Gastrocnemius medialis (tissue), 4 donors: ENCODE data around the gene ZNF672. TPM values are rescaled to one million over a fixed set of nuclear protein-coding genes. Genes with fewer than 3 reads are reported as not detected.

Experiments used
- ATAC-seq, 2 donors: fragments of 150-250 bp; one replicate each; pipeline ENCODE4 v1.9.1; 2016
- DNase-seq, 2 donors: peaks; one replicate each; pipeline ENCODE4 v3.0.0-alpha.2; 2019
- H3K27ac ChIP-seq, 4 donors: fragments of 200-600 bp; sonication (generic); 1 replicate in 1 of 4; 2 replicates in 3 of 4; pipeline ENCODE4 v1.5.1; 2016 to 2018; ENCODE audit warnings: mild to moderate bottlenecking in 2 of 4, moderate library complexity in 1 of 4
- H3K27me3 ChIP-seq, 3 donors: fragments of 200-600 bp; sonication (generic) in 2 of 3; 1 replicate in 1 of 3; 2 replicates in 2 of 3; pipeline versions ENCODE4 v1.5.1 to v1.6.0; 2016 to 2019; ENCODE audit warnings: mild to moderate bottlenecking in 1 of 3, moderate library complexity in 1 of 3
- H3K36me3 ChIP-seq, 2 donors: fragments of 200-600 bp; sonication (generic) in 1 of 2; one replicate each; pipeline ENCODE4 v1.5.1; 2017 to 2018
- H3K4me1 ChIP-seq, 2 donors: fragments of 200-600 bp; sonication (generic) in 1 of 2; one replicate each; pipeline ENCODE4 v1.5.1; 2016 to 2017; ENCODE audit warnings: mild to moderate bottlenecking in 2 of 2
- H3K4me3 ChIP-seq, 4 donors: fragments of 200-600 bp; sonication (generic) in 3 of 4; 1 replicate in 1 of 4; 2 replicates in 3 of 4; pipeline ENCODE4 v1.5.1; 2016 to 2019; ENCODE audit warnings: mild to moderate bottlenecking in 2 of 4
- H3K9me3 ChIP-seq, 3 donors: fragments of 200-600 bp; sonication (generic) in 2 of 3; 1 replicate in 1 of 3; 2 replicates in 2 of 3; pipeline ENCODE4 v1.5.1; 2016 to 2019
- CTCF ChIP-seq, 5 experiments: fragments of 450-650 bp in 3 of 5; fragments of 200-600 bp in 2 of 5; sonication (generic) in 2 of 5; IDR thresholded peaks in 4 of 5; conservative IDR thresholded peaks in 1 of 5; 1 replicate in 4 of 5; 2 replicates in 1 of 5; pipeline ENCODE4 v1.5.1; 2016 to 2019; ENCODE audit warnings: antibody characterized with exemption in 5 of 5, mild to moderate bottlenecking in 3 of 5, moderate library complexity in 3 of 5
- POLR2A ChIP-seq, 2 donors: fragments of 450-650 bp; IDR thresholded peaks; one replicate each; pipeline ENCODE4 v1.6.1; 2017; ENCODE audit warnings: antibody characterized with exemption in 2 of 2, mild to moderate bottlenecking in 2 of 2, moderate library complexity in 2 of 2
- in situ Hi-C, 4 donors: fragments of 200-750 bp; cut with MboI; loops; one replicate each; pipeline versions ENCODE4 v1.15.0 to v1.8.0; 2017; ENCODE audit warnings: low sequenced_read_pairs in 4 of 4
- intact Hi-C: fragments of 100-400 bp; cut with DNase I; formaldehyde crosslinking; loops from one replicate; pipeline ENCODE4 v1.15.1; 2023; ENCODE audit warnings: low total_unique reads
- total RNA-seq, 4 donors: library from RNA; depleted of rRNA; stranded (reverse); fragments of >200 nt; gene quantifications; one replicate each; pipeline versions ENCODE4 v1.1.0 to v1.2.3, GENCODE V29; 2016

The ZNF672 gene
- total RNA-seq, 4 donors from 2014 or later: 41.9 to 81.0 (median 59.0) TPM

- Histone ChIP-seq H3K4me1 (peaks cover 30 to 39% of the 10 kb centered on the region in 2 donors), H3K27me3 (no peaks in the 10 kb centered on the region), H3K4me3 (peak overlapping the region; percentile 62 to 98 (median 74)), H3K27ac (peak overlapping the region; percentile 95 to 100 (median 98)), H3K36me3 (no peaks in the 10 kb centered on the region), H3K9me3 (no peaks in the 10 kb centered on the region)
- in situ Hi-C loops (no loop called here), intact Hi-C loops (loop anchor here (2.0 kb wide), 1 partner anchor 34 kb away; no protein-coding TSS in a partner anchor)
- no peak for ATAC-seq
- DNase-seq: no peak
- TF ChIP-seq POLR2A (IDR thresholded peaks at IDR 0.05): no peak
- no peak for TF ChIP-seq CTCF (IDR thresholded peaks at IDR 0.05 in 4 of 5, conservative IDR thresholded peaks at IDR 0.05 in 1 of 5)
Measured at GRCh38 chr1:248837045-248837780, 811 bp upstream of the ZNF672 start.

- no peaks in the 10 kb centered on the region for H3K9me3 ChIP-seq
- no peaks in the 10 kb centered on the region for H3K27me3 ChIP-seq
- DNase-seq: peak; percentile 88 to 91
- peak overlapping the region; percentile 95 to 100 (median 98) for H3K27ac ChIP-seq
- TF ChIP-seq POLR2A (IDR thresholded peaks at IDR 0.05) (peak; percentile 95 to 98), CTCF (IDR thresholded peaks at IDR 0.05 in 4 of 5, conservative IDR thresholded peaks at IDR 0.05 in 1 of 5) (no peak)
- H3K36me3 ChIP-seq: no peaks in the 10 kb centered on the region
- in situ Hi-C loops: no loop called here
- peaks cover 44 to 51% of the 10 kb centered on the region in 2 donors for H3K4me1 ChIP-seq
- H3K4me3 ChIP-seq: peak overlapping the region; percentile 68 to 98 (median 83)
- peak; percentile 78 to 87 for ATAC-seq
- intact Hi-C loops: loop anchor here (1.0 kb wide), 3 partner anchors 12 to 36 kb away; partner anchors contain the start of gene ZNF692
Measured at GRCh38 chr1:248838357-248839167, 538 bp downstream of the ZNF672 start.

DNA sequence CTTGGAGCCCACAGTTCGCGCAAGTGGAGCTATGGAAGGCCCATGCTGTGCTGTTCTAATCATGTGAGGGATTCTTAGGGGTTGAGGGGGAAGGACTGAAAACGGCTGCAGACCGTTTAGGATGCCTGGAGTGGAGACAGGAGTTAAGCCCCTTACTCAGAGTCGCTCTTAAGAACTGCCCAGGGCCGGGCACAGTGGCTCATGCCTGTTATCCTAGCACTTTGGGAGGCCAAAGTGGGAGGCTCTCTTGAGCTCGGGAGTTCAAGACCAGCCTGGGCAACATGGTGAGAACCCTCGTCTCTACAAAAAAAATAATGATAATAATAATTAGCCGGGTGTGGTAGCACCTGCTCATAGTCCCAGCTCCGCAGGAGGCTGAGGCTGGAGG, 1.1 kb downstream of the ZNF672 start:
- intact Hi-C loops (no loop called here), in situ Hi-C loops (no loop called here)
- H3K27ac ChIP-seq: peak overlapping the region; percentile 95 to 100 (median 98)
- no peaks in the 10 kb centered on the region for H3K27me3 ChIP-seq
- no peak for TF ChIP-seq CTCF (IDR thresholded peaks at IDR 0.05 in 4 of 5, conservative IDR thresholded peaks at IDR 0.05 in 1 of 5)
- no peak for TF ChIP-seq POLR2A (IDR thresholded peaks at IDR 0.05)
- H3K4me1 ChIP-seq: peaks cover 50 to 57% of the 10 kb centered on the region in 2 donors
- H3K4me3 ChIP-seq: peak overlapping the region; percentile 68 to 98 (median 83)
- H3K9me3 ChIP-seq: no peaks in the 10 kb centered on the region
- DNase-seq (no peak), ATAC-seq (peak; percentile 3 to 9)
- no peaks in the 10 kb centered on the region for H3K36me3 ChIP-seq

DNA sequence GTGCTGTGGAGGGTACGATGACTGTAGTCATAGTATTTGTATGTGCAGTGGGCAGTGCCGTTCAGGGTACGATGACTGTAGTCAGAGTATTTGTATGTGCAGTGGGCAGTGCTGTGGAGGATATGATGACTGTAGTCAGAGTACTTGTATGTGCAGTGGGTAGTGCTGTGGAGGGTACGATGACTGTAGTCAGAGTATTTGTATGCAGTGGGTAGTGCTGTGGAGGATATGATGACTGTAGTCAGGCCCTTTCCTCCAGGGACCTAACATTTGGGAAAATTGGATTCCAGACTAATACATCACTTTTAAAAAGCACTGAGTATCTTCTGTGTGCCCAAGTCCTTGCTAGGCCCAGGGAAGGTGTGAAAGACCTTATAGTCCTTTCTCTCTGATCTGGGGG, 2.9 kb downstream of the ZNF672 start:
- Histone ChIP-seq H3K27ac (peak overlapping the region in 2 of 4 donors; percentile 78 to 99), H3K36me3 (peaks cover 0 to 15% of the 10 kb centered on the region in 2 donors), H3K4me3 (no peak overlapping the region), H3K9me3 (no peaks in the 10 kb centered on the region), H3K27me3 (no peaks in the 10 kb centered on the region), H3K4me1 (peaks cover 55 to 59% of the 10 kb centered on the region in 2 donors)
- in situ Hi-C loops (no loop called here), intact Hi-C loops (no loop called here)
- DNase-seq (no peak), ATAC-seq (no peak)
- TF ChIP-seq POLR2A (IDR thresholded peaks at IDR 0.05): no peak
- no peak for TF ChIP-seq CTCF (IDR thresholded peaks at IDR 0.05 in 4 of 5, conservative IDR thresholded peaks at IDR 0.05 in 1 of 5)
